Stomach (tissue), 9 donors: Measurements from ENCODE around the gene SP3. TPM values are rescaled to one million over a fixed set of nuclear protein-coding genes. Genes with fewer than 3 reads are reported as not detected.

Experiments
- DNase-seq, 2 donors: peaks; one replicate each; pipeline versions ENCODE4 v3.0.0 to v3.0.0-alpha.2; 2013 to 2019
- H3K27ac ChIP-seq, 5 donors: fragments of 200-600 bp in 4 of 5; sonication (generic) in 4 of 5; one replicate each; pipeline ENCODE4 v1.5.1; 2013 to 2019; ENCODE audit warnings: mild to moderate bottlenecking in 1 of 5, moderate library complexity in 1 of 5
- H3K27me3 ChIP-seq, 3 donors: fragments of 200-600 bp; sonication (generic); one replicate each; pipeline ENCODE4 v1.5.1; 2017 to 2019; ENCODE audit warnings: mixed run types in 1 of 3
- H3K36me3 ChIP-seq, 4 donors: fragments of 200-600 bp; sonication (generic); 1 replicate in 3 of 4; 2 replicates in 1 of 4; pipeline ENCODE4 v1.5.1; 2016 to 2019
- H3K4me1 ChIP-seq, 4 donors: fragments of 200-600 bp; sonication (generic); one replicate each; pipeline ENCODE4 v1.5.1; 2016 to 2019
- H3K4me3 ChIP-seq, 4 donors: fragments of 200-600 bp; sonication (generic) in 3 of 4; one replicate each; pipeline ENCODE4 v1.5.1; 2016 to 2019; ENCODE audit warnings: mild to moderate bottlenecking in 1 of 4
- H3K9me3 ChIP-seq, 4 donors: fragments of 200-600 bp; sonication (generic); one replicate each; pipeline ENCODE4 v1.5.1; 2016 to 2019
- EP300 ChIP-seq: sonication (generic); formaldehyde crosslinking; IDR thresholded peaks from one replicate; pipeline ENCODE4 v1.6.1; 2017; ENCODE audit warnings: antibody characterized with exemption
- POLR2A ChIP-seq, 4 donors: fragments of 450-650 bp; IDR thresholded peaks; one replicate each; pipeline ENCODE4 v1.6.1; 2016; ENCODE audit warnings: antibody characterized with exemption in 4 of 4, control low read depth in 2 of 4, mild to moderate bottlenecking in 1 of 4, moderate library complexity in 1 of 4
- POLR2AphosphoS5 ChIP-seq, 3 donors: sonication (generic); formaldehyde crosslinking; IDR thresholded peaks; one replicate each; pipeline ENCODE4 v1.6.1; 2016; ENCODE audit warnings: antibody characterized with exemption in 3 of 3
- WGBS, 5 donors: extraction: QIAGEN DNeasy Blood & Tissue Kit in 3 of 5; methylation state at CpG; one replicate each; pipeline versions ENCODE4 v1.1.5 to v1.1.7; 2013 to 2018; 5-methylcytosine and 5-hydroxymethylcytosine counted together
- intact Hi-C: fragments of 100-400 bp; cut with DNase I; formaldehyde crosslinking; loops from one replicate; pipeline ENCODE4 v1.15.1; 2023; ENCODE audit warnings: low total_unique reads
- polyA plus RNA-seq, 3 donors: library from polyadenylated mRNA; stranded (reverse); fragments of 200-250 nt; gene quantifications; one replicate each; pipeline ENCODE4 v1.2.3, GENCODE V29; 2013
- total RNA-seq, 5 donors: library from RNA; depleted of rRNA; stranded (reverse); fragments of >200 nt; gene quantifications; one replicate each; pipeline versions ENCODE4 v1.1.0 to v1.2.3, GENCODE V29; 2014 to 2016
- TF ChIP-seq, protein P1 (sequence below), 7 experiments: fragments of 450-650 bp in 4 of 7; fragments of 200-600 bp in 3 of 7; sonication (generic) in 3 of 7; IDR thresholded peaks; one replicate each; pipeline ENCODE4 v1.5.1; 2016 to 2019; ENCODE audit warnings: antibody characterized with exemption in 7 of 7, control low read depth in 2 of 7, mild to moderate bottlenecking in 1 of 7
- donor health status: healthy with polysubstance abuse.
- donor health status: Bipolar disorder and iron deficiency.
- donor health status: healthy.

Gene SP3
- total and polyA plus RNA-seq, 8 donors: 15.0 to 147 (median 45.2) TPM

GRCh38 chr2:173924285-173924684 is 40.9 kb downstream of the SP3 start:
- intact Hi-C loops: no loop called here
- H3K4me3 ChIP-seq: no peak overlapping the region
- WGBS, 5 donors: 74 to 81% (median 78%) methylated on average over 2 of the region's 2 CpGs
- no peak for DNase-seq
- H3K27ac ChIP-seq: no peak overlapping the region
- no peaks in the 10 kb centered on the region for H3K9me3 ChIP-seq
- TF ChIP-seq, protein P1, sequence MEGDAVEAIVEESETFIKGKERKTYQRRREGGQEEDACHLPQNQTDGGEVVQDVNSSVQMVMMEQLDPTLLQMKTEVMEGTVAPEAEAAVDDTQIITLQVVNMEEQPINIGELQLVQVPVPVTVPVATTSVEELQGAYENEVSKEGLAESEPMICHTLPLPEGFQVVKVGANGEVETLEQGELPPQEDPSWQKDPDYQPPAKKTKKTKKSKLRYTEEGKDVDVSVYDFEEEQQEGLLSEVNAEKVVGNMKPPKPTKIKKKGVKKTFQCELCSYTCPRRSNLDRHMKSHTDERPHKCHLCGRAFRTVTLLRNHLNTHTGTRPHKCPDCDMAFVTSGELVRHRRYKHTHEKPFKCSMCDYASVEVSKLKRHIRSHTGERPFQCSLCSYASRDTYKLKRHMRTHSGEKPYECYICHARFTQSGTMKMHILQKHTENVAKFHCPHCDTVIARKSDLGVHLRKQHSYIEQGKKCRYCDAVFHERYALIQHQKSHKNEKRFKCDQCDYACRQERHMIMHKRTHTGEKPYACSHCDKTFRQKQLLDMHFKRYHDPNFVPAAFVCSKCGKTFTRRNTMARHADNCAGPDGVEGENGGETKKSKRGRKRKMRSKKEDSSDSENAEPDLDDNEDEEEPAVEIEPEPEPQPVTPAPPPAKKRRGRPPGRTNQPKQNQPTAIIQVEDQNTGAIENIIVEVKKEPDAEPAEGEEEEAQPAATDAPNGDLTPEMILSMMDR (IDR thresholded peaks at IDR 0.05): no peak
- no peak for TF ChIP-seq POLR2AphosphoS5 (IDR thresholded peaks at IDR 0.05)
- H3K4me1 ChIP-seq: peaks cover 3 to 76% (median 35%) of the 10 kb centered on the region in 4 donors
- H3K27me3 ChIP-seq: no peaks in the 10 kb centered on the region
- no peaks in the 10 kb centered on the region for H3K36me3 ChIP-seq

DNA sequence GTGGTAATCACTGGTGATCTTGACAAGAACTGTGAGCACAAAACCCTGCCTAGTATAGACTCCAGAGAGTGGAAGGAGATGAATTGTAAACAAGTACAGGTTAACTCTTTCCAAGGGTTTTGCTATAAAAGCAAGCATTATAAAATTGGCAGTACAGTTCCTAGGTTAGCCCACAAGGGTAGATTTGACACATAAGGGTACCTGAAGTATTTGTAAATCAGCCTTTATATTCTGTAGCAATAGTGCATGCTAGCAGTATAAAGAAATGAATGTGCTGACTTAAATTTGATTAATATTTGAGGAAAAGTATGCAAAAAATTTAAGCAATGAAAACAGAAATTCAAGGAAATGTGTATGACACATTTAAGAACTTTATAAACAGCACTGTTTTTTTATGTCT is 42.4 kb downstream of the SP3 start:
- H3K4me1 ChIP-seq: peaks cover 3 to 67% (median 37%) of the 10 kb centered on the region in 4 donors
- no peak for DNase-seq
- peaks cover 0 to 9% (median 9%) of the 10 kb centered on the region in 4 donors for H3K36me3 ChIP-seq
- no peaks in the 10 kb centered on the region for H3K27me3 ChIP-seq
- no peaks in the 10 kb centered on the region for H3K9me3 ChIP-seq
- TF ChIP-seq, protein P1 (IDR thresholded peaks at IDR 0.05): no peak
- no peak for TF ChIP-seq POLR2AphosphoS5 (IDR thresholded peaks at IDR 0.05)
- no peak for TF ChIP-seq POLR2A (IDR thresholded peaks at IDR 0.05)
- no peak for TF ChIP-seq EP300
- no peak overlapping the region for H3K27ac ChIP-seq
- intact Hi-C loops: no loop called here
- no peak overlapping the region for H3K4me3 ChIP-seq

DNA sequence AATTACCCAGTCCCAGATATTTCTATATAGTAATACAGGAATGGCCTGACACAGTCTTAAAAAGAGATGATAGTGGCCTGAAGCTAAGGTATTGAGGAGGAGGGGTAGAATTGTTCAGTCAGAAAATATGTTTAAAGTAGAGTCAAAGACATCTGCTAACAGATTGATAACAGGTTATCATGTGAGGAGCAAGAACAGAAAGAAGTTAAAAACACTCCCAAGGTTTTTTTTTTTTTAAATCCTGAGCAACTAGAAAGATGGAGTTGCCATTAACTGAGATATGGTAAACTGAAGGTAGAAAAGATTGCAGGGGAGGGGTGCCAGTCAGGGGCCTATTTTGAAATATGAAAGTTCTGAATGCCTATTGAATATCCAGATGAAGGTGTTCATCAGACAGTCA is 43.1 kb downstream of the SP3 start:
- Histone ChIP-seq H3K4me3 (no peak overlapping the region), H3K36me3 (peaks cover 0 to 16% (median 16%) of the 10 kb centered on the region in 4 donors), H3K27me3 (no peaks in the 10 kb centered on the region), H3K27ac (no peak overlapping the region), H3K4me1 (peaks cover 3 to 67% (median 37%) of the 10 kb centered on the region in 4 donors), H3K9me3 (no peaks in the 10 kb centered on the region)
- intact Hi-C loops: no loop called here
- TF ChIP-seq, protein P1 (IDR thresholded peaks at IDR 0.05): no peak
- no peak for TF ChIP-seq POLR2A (IDR thresholded peaks at IDR 0.05)
- no peak for DNase-seq

DNA sequence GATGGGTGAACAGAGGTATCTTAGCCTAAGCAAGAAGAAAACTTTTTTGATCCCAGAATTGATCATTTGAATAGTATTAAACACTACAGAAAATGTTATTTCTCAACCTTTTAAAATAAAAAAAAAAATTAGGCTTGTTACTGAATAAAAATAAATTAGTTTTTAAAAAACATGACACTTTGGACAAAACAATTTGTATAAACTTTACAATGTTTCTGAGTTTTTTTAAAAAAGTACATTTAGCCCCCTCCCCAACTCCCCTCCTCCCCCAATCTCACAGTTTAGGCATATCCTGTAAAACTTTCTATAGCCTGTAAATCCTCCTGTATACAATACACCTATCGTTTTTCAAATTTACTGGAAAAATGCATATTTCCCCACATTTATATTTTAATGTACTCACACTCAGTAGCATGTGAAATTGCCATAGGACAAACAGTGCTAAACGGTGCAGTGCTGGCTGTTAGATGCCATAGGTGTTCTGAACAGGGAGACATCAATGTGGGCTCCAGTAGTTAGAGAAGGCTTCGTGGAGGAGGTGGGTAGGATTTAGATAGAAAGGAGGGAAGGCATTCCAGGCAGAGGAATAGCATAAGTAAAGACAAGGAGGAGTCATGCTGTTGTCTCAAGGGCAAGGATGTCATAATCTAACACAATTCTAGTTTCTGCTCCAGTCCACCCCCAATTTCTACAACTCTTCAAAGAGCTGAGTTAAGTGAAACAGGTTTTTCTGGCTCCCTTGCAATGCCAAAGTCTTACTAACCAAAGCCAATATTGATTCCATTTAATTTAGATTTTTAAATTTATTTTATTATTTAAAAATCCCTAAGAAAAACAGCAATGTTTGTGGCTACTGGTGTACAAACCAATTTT is 50.9 kb downstream of the SP3 start:
- H3K36me3 ChIP-seq: peaks cover 14 to 73% (median 65%) of the 10 kb centered on the region in 4 donors
- 71 to 77% (median 73%) methylated on average over 3 of the region's 3 CpGs for WGBS, 5 donors
- no peaks in the 10 kb centered on the region for H3K9me3 ChIP-seq
- peaks cover 0 to 24% (median 12%) of the 10 kb centered on the region in 4 donors for H3K4me1 ChIP-seq
- H3K4me3 ChIP-seq: no peak overlapping the region
- intact Hi-C loops: no loop called here
- DNase-seq: peak in 1 of 2 donors; percentile 53
- TF ChIP-seq, protein P1 (IDR thresholded peaks at IDR 0.05): no peak
- TF ChIP-seq EP300 (no peak), POLR2A (IDR thresholded peaks at IDR 0.05) (no peak), POLR2AphosphoS5 (IDR thresholded peaks at IDR 0.05) (no peak)
- no peak overlapping the region for H3K27ac ChIP-seq
- no peaks in the 10 kb centered on the region for H3K27me3 ChIP-seq
